Measurements from ENCODE around the gene SKIC2. TPM values are rescaled to one million over a fixed set of nuclear protein-coding genes. Genes with fewer than 3 reads are reported as not detected.

Gene SKIC2
- total and polyA plus RNA-seq, 2 of the 4 experiments (the other 2 are of a cell fraction), result 30.6 to 46.0 TPM

- H2BK20ac ChIP-seq (ENCODE audit: low read depth, low read length), result no peak overlapping the region
- in situ Hi-C loops (cut with MboI; ENCODE audit: low sequenced_read_pairs), result loop anchor here (10.0 kb wide), 2 partner anchors 142 to 202 kb away; partner anchors contain the start of genes AGPAT1 and RNF5
- H4K20me1 ChIP-seq (ENCODE audit: insufficient read depth, low read length), result no peaks in the 10 kb centered on the region
- peak overlapping the region; percentile 90 for H3K14ac ChIP-seq (replicated peaks; ENCODE audit: low read depth, low read length)
- peak overlapping the region; percentile 85 for H2AK9ac ChIP-seq (replicated peaks; ENCODE audit: low read depth, low read length, poor library complexity)
- no peak for TF ChIP-seq USF2 (IDR thresholded peaks at IDR 0.05; ENCODE audit: low read depth, low read length)
- TF ChIP-seq POLR2A (IDR thresholded peaks at IDR 0.05; ENCODE audit: low read depth, low read length), result no peak
- TF ChIP-seq CTCF (conservative IDR thresholded peaks at IDR 0.05; ENCODE audit: low read depth, low read length), result no peak
- TF ChIP-seq CHD1 (IDR thresholded peaks at IDR 0.05; ENCODE audit: low read depth, low read length), result peak; percentile 47; the same call in 1 of the 2 replicates
- no peak for TF ChIP-seq MXI1 (IDR thresholded peaks at IDR 0.05; ENCODE audit: borderline replicate concordance, low read depth, low read length)
- TF ChIP-seq RAD21 (IDR thresholded peaks at IDR 0.05; ENCODE audit: low read length), result no peak
- TF ChIP-seq SMC3 (IDR thresholded peaks at IDR 0.05; ENCODE audit: low read depth, low read length), result no peak
- TF ChIP-seq MAZ (IDR thresholded peaks at IDR 0.05; ENCODE audit: borderline replicate concordance, low read depth, low read length), result 0 out of 2 replicates have a peak, but pooled peaks have one; percentile 30
- peak overlapping the region; percentile 60 for H3K4me3 ChIP-seq (ENCODE audit: insufficient read depth, low read depth, low read length)
- peak overlapping the region; percentile 59 for H3K56ac ChIP-seq (ENCODE audit: extremely low read depth, insufficient read depth, low read length)
- H3K23ac ChIP-seq (ENCODE audit: low read depth, low read length), result peak overlapping the region; percentile 75
- H3K4ac ChIP-seq (ENCODE audit: low read depth, low read length), result peak overlapping the region; percentile 94
- DNase-seq (peak; percentile 51), ATAC-seq (ENCODE audit: low read depth) (peak; percentile 2; the same call in 1 of the 2 replicates)
- no peaks in the 10 kb centered on the region for H3K9me3 ChIP-seq (ENCODE audit: control insufficient read depth, insufficient read depth, low read length)
- H3K27me3 ChIP-seq (ENCODE audit: control insufficient read depth, insufficient read depth, low read length), result no peaks in the 10 kb centered on the region
- BruUV-seq (replicated peaks), result no TSS peak
- intact Hi-C loops (cut with micrococcal nuclease), result loop anchor here (1.0 kb wide), 1 partner anchor 14 kb away; the partner anchor contains the start of gene SKIC2
- peaks cover 6% of the 10 kb centered on the region; the same call in 1 of the 2 replicates for H3K9me1 ChIP-seq (ENCODE audit: insufficient read depth, low read length)
- peak overlapping the region; percentile 81 for H4K5ac ChIP-seq (ENCODE audit: low read depth, low read length)
- peak overlapping the region; percentile 98 to 99 for H4K8ac ChIP-seq (ENCODE audit: low read depth in 2 of 2, low read length in 2 of 2)
- H2BK15ac ChIP-seq (ENCODE audit: low read depth, low read length), result peak overlapping the region; percentile 33; the same call in 1 of the 3 replicates
- H3K4me2 ChIP-seq (ENCODE audit: low read depth, low read length), result peak overlapping the region; percentile 94
- H2BK5ac ChIP-seq (ENCODE audit: low read depth, low read length, poor library complexity, severe bottlenecking), result peak overlapping the region; percentile 91
- peaks cover 25% of the 10 kb centered on the region for H3K36me3 ChIP-seq (ENCODE audit: control insufficient read depth, insufficient read depth, low read length)
- H2AK5ac ChIP-seq (ENCODE audit: low read depth, low read length), result peak overlapping the region; percentile 76
- dilution Hi-C loops (cut with HindIII; ENCODE audit: low sequenced_read_pairs, unreplicated experiment), result no loop called here
- H3K27ac ChIP-seq (ENCODE audit: insufficient read depth, low read length), result peak overlapping the region; percentile 93
- peak overlapping the region; percentile 98 for H2AFZ ChIP-seq (replicated peaks; ENCODE audit: low read length, poor library complexity)
- CTCF ChIA-PET, result no interaction called here
- H3K9ac ChIP-seq (ENCODE audit: low read depth, low read length), result peak overlapping the region; percentile 77
- WGBS, 2 experiments (ENCODE audit: extremely low coverage in 2 of 2, insufficient read length in 1 of 2), result 18% methylated on average over 9 of the region's 19 CpGs; no CpG with 5 or more reads in 1 of the 2 experiments
- peaks cover 11% of the 10 kb centered on the region for H3K4me1 ChIP-seq (ENCODE audit: control insufficient read depth, insufficient read depth, low read length)
- H3K18ac ChIP-seq (ENCODE audit: low read depth, low read length), result peak overlapping the region; percentile 23
- POLR2A ChIA-PET (ENCODE audit: unreplicated experiment), result interaction anchor here (1.8 kb wide), 1 partner anchor 14 kb away, joined by 10 read pairs; the partner anchor contains the start of genes NELFE and SKIC2
- peak overlapping the region; percentile 99 for H4K91ac ChIP-seq (ENCODE audit: insufficient read depth, low read depth, low read length)
- peaks cover 19 to 47% of the 10 kb centered on the region in 2 experiments for H3K79me1 ChIP-seq (ENCODE audit: low read depth in 1 of 2, low read length in 2 of 2)
- H2BK120ac ChIP-seq (ENCODE audit: low read depth, low read length), result peak overlapping the region; percentile 13; the same call in 1 of the 2 replicates
Measured at GRCh38 chr6:31972709-31973350, 13.9 kb downstream of the SKIC2 start.
